GM18909 (cell line): Measurements from ENCODE around the gene MRPS16.

Experiments used
- ATAC-seq: cut with Tn5 transposase; IDR thresholded peaks from one replicate; pipeline ENCODE4 v1.9.1; 2021; ENCODE audit warnings: mild to moderate bottlenecking; ENCODE audit not compliant: unreplicated experiment, poor library complexity

The MRPS16 gene

DNA sequence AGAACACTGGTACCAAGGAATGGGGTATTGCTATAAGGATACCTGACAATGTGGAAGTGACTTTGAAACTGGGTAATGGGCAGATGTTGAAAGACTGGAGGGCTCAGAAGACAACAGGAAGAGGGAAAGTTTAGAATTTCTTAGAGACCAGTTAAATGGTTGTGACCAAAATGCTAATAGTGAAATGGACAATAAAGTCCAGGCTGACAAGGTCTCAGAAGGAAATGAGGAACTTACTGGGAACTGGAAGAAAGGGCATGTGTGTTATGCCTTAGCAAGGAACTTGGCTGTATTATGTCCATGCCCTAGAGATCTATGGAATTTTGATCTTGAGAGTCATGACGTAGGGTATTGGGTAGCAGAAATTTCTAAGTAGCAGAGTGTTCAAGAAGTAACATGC, 46.6 kb downstream of the MRPS16 start:
- no peak for ATAC-seq

DNA sequence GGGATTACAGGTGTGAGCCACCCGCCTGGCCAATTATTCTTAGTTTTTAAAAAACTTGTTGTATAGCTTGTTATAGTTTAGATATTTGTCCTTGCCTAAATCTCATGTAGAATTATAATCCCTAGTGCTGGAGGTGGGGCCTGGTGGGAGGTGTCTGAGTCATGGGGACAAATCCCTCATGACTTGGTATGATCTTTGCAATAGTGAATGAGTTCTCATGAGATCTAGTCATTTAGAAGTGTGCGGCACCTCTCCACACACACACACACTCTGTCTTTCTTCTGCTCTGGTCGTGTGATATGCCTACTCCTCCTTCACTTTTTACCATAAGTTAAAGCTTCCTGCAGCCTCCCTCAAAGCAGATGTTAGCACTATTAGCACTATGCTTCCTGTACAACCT, 47.4 kb downstream of the MRPS16 start:
- ATAC-seq: no peak
